LHCN-M2 (cell line): ENCODE results near the gene SLC37A3. TPM values are rescaled to one million over a fixed set of nuclear protein-coding genes. Genes with fewer than 3 reads are reported as not detected.
"Not testable (repeated sequence)": the region's sequence is repeated elsewhere in the genome, so short reads cannot be mapped to it uniquely, and the experiment has no call there.

Experiments
- DNase-seq: peaks from one replicate; pipeline ENCODE4 v3.0.0-alpha.2; 2012; ENCODE audit warnings: low read depth
- polyA plus RNA-seq: library from polyadenylated mRNA; unstranded; fragments of >200 nt; gene quantifications from one replicate; pipeline ENCODE4 v1.2.1, GENCODE V29; 2012; ENCODE audit warnings: missing spikeins
- total RNA-seq: library from RNA; depleted of rRNA; stranded (reverse); fragments of >200 nt; gene quantifications from 2 replicates; pipeline ENCODE4 v1.2.3, GENCODE V29; 2014; rRNA removed

SLC37A3 gene
- 40.2 and 47.6 TPM in 2 replicates for total RNA-seq
- polyA plus RNA-seq, result 13.4 TPM

DNA sequence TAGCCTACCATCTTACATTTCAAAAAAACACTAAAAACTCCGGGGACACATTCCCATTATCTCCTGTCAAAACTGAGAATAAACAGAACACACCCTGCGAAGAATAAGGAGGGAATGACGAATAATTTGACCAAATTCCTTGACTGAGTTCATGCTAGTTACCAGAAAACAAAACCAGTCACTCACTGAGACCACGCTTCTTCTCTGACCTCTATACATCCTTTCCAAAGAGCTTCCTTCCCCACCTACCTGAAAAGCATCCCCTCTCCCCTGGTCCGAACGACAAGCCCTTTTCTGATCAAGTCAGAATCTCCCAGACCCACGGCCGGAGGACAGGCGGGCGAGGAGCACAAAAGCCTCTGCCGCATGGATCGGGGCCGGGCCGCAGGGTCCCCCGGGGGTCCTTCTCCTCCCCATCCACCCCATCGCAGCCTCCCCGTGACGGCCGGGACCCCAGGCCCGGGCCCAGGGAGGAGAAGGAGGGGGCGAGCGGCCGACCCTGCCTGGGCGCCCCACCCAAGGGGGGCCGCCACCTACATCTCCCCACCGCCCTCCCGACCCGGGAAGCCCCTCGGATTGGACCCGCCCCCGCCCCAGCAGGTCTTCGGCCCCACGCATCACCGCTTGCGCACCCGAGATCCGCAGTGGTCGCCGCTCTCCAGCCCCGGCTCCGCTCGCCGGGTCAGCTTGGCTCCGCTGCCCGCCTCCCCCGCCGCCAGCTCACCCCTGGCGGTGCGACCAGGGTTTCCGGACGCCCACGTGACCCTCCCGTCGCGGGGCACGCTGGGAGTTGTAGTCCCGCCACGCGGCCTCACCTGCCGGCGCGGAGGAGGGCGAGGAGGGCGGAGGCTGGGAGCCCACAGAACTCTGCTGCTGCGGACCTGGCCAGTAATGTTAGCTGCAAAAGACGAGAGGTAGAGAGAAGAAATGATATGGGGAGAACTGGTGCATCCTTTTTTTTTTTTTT lies at the start of gene SLC37A3:
Gene SLC37A3 (minus strand): TSS at position 747 of the 967 bp plus-strand sequence. CDS start 16,004 bp downstream, outside the sequence.
- DNase-seq, result peak; percentile 64

- DNase-seq, result no peak
Observed at GRCh38 chr7:140447841-140448240, 49.5 kb upstream of the SLC37A3 start.

- no peak for DNase-seq
Observed at GRCh38 chr7:140446467-140446866, 48.1 kb upstream of the SLC37A3 start.

- DNase-seq, result no peak
Observed at GRCh38 chr7:140441519-140441918, 43.2 kb upstream of the SLC37A3 start.

DNA sequence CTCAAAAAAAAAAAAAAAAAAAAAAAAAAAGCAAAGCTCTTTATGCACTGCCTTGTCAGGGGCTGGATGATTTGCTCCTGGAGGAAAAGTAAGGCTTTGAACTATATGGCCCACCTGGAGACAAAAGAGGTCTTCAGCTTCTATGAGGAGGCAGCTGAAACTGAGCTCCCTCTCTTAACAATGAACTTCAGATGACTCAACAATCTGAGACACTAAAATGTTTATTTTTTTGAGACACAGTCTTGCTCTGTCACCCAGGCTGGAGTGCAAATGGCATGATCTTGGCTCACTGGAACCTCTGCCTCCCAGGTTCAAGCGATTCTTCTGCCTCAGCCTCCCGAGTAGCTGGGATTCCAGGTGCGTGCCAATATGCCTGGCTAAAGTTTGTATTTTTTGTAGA lies 42.3 kb upstream of the SLC37A3 start:
- no peak for DNase-seq

- DNase-seq, result no peak
Observed at GRCh38 chr7:140439359-140439758, 41.0 kb upstream of the SLC37A3 start.

GRCh38 chr7:140435252-140435895 lies 37.0 kb upstream of the SLC37A3 start:
- no peak for DNase-seq

DNA sequence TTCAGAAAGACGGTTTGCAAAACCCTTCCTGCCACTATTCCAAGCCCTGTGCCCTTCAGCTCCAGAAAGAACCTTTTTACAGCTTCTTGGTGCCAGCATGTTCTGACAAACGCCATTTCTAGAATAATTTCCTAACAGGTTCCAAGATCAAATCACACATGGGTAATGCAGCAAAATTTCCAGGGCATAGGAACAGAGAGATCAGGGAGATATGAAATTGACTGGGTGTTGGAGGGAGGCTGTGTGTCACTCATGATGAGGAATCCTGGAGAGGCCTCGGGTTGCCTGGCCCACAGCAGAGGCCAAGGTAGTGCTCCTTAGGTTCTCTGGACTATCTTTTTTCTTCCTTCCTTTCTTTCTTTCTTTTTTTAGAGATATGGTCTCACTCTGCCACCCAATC lies 35.1 kb upstream of the SLC37A3 start:
- DNase-seq, result no peak

DNA sequence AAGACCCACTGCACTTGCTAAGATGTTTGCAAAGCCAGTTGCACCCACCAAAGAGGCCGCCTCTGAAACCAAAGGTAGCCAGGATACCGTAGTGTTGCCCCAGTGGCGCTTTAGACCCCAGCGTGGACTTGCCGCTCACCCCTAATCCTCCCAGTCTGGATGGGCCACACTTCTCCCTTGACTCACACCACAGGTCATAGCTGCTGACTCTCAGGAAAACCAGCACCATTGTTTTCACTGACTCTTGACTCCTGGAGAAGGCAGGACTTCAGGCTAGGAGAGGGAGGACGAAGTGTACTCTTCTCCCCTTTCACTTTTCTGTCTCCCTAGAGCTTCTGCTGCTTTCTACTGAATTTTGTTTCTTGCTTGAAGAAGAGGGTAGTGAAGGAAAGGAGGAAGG lies 27.8 kb upstream of the SLC37A3 start:
- DNase-seq, result no peak

GRCh38 chr7:140425718-140426117 lies 27.4 kb upstream of the SLC37A3 start:
- no peak for DNase-seq

DNA sequence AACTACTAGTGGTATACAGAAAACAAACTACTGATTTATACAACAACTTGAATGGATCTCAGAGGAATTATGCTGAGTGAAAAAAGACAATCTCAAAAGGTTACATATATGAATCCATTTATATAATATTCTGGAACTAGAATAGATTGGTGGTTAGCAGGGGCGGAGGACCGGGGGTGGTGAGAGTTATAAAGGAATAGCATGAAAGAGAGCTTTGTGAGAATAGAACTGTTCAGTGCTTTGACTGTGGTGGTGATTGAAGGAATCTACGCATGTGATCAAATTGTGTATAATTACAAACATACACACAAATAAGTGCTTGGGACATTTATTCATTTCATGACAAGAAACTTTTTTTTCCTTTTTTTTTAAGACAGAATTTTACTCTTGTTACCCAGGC lies 25.2 kb upstream of the SLC37A3 start:
- no peak for DNase-seq

DNA sequence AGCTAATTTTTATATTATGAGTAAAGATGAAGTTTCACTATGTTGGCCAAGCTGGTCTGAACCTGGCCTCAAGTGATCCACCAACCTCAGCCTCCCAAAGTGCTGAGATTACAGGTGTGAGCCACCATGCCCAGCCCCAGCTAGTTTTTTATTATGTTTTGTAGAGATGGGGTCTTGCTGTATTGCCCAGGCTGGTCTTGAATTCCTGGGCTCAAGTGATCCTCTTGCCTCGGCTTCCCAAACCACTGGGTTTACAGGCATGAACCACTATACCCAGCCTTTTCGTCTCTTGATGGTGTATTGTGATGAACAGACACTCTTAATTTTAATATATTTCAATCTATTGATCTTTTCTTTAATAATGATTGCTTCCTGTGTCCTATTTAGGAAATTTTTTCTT lies 23.2 kb upstream of the SLC37A3 start:
- no peak for DNase-seq

DNA sequence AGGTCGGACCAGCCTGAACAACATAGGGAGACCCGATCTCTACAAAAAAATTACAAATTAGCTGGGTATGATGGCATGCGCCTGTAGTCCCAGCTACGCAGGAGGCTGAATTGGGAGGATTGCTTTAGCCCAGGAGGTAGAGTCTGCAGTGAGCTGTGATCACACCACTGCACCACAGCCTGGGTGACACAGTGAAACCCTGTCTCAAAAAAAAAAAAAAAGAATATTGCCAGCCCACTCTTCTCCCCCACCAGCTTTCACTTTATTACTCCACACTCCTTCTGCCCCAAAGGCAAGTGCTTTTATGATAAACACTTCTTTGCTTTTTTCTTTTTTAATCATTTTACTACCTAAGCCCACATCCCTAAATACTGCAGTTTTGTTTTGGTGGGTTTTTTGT lies 20.3 kb upstream of the SLC37A3 start:
- DNase-seq, result no peak

- DNase-seq, result not testable (repeated sequence)
Observed at GRCh38 chr7:140418156-140418472, 19.8 kb upstream of the SLC37A3 start.

DNA sequence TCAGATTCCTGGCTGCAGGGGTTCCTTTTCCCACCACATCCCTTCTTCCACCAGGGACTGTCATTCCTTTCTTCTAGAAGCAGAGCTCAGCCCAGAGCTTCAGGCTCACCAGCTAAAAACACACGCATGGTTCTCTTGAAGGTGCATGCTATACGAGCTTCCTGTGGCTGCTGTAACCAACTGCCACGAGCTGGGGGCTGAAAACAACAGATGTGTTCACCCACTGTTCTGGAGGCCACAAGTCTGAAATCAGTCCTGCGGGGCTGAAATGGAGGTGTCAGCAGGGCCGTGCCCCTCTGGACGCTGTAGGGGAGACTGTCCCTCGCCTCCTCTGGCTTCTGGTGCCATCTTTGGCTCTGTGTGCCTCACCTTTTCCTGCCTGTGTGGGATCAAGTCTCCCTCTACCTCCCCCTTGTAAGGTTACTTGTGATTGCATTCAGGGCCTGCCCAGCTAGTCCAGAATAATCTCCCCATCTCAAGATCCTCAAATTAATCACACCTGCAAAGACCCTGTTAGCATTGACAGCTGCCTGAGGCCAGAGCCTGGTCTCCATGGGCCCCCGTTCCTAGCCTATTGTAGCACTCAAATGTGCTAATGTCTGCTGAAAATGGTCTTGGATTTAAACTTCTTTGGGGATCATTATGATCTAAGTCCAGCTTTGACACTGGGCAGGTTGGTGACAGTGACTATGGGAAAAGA lies 19.3 kb upstream of the SLC37A3 start:
- DNase-seq, result no peak

DNA sequence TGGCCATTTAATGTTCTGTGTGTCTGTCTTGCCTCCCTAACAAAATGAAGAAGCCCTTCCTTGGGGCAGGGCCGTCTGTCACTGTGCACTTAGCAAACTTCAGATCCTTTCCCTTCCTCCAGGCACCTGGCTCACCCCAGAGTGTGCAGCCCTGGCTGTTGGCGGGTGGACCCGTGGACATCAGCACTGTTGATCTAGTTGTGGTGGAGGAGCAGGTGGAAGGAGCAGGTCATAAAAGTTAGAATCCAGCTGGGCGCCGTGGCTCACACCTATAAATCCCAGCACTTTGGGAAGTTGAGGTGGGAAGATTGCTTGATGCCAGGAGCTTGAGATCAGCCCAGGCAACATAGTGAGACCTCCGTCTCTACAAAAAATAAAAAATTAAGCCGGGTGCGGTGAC lies 18.2 kb upstream of the SLC37A3 start:
- DNase-seq, result no peak

- DNase-seq, result not testable (repeated sequence)
Observed at GRCh38 chr7:140415816-140416215, 17.5 kb upstream of the SLC37A3 start.

DNA sequence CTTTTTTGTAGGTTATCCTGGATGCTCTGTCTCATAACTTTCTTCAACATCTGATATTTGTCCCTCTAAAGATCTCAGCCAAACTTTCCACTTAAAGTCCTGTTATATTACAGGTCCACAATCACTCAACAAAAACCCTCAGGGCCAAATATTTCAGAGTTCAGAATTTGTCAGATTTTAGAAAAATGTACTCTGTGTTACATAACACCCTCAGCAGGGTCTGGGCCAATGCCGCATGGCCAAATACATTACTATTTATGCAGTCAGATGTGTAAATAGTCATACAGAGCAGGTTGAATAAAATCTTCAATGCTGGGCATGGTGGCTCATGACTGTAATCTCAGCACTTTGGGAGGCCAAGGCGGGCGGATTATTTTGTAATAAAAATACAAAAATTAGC lies 17.0 kb upstream of the SLC37A3 start:
- DNase-seq, result no peak

GRCh38 chr7:140404565-140405065 lies 6.3 kb upstream of the SLC37A3 start:
- no peak for DNase-seq

DNA sequence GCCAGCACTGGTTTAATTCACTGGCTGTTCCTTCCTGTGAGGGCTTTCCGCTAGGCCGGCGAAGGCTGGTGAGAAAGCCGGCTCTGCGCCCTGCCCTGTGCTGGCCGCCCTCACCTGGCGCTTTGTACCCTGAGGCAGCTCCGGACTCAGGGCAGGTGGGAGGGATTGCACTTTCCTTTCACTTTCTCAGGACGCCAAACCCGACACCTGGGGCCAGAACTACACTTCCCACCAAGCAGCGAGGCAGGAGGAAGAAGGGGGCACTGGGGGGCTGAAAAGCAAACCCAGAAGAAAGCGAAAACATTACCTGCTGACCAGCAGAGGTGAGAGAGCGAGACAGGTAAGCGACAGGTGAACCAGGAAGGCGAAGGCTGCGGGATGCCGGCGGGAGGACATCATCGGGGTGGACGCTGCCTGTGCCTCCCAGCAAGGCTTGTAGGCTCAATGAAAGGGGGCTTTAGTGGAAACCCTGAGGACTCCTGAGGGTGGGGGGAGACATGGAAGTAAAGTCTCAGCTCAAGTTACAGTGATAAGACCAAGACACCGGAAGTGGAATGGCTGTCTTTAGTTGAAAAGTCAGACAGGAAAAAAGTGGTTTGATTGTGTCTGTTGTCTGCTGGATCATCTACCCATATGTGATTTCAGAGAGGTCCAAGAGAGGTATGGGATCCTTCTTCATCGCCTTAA lies 5.7 kb upstream of the SLC37A3 start, which contains the start of gene RAB19:
Gene RAB19 (plus strand): TSS at position 181 of the 687 bp plus-strand sequence. CDS start 3,589 bp downstream, outside the sequence.
- no peak for DNase-seq

- peak; percentile 36 for DNase-seq
Observed at GRCh38 chr7:140402178-140402835, 4.0 kb upstream of the SLC37A3 start.
